IMR-90 (cell line): ENCODE results near the gene BOD1L1. TPM values are rescaled to one million over a fixed set of nuclear protein-coding genes. Genes with fewer than 3 reads are reported as not detected.

Source experiments
- ATAC-seq: fragments of 200-7000 bp; cut with Tn5 transposase; 2 replicates; pipeline ENCODE4 v1.9.1; 2020; ENCODE audit warnings: low read depth, mild to moderate bottlenecking, moderate library complexity
- BruUV-seq: library from RNA; stranded (reverse); fragments of 400-500 nt; replicated peaks from 2 replicates; lab custom pipeline; 2021; lab: Mats Ljungman, UMichigan
- CTCF ChIA-PET: fragments of 300-600 bp; formaldehyde crosslinking; extraction: SDS; loops from one replicate; lab custom pipeline; 2021; ENCODE audit warnings: antibody characterized with exemption; lab: Yijun Ruan, JAX
- POLR2A ChIA-PET: fragments of 300-600 bp; sonication (Branson Sonifier 250); formaldehyde crosslinking; loops from one replicate; lab custom pipeline; 2022; ENCODE audit warnings: antibody characterized with exemption; ENCODE audit not compliant: unreplicated experiment; lab: Charles Lee
- DNase-seq: peaks from one replicate; pipeline ENCODE4 v3.0.0; 2013
- H2AFZ ChIP-seq: replicated peaks from 2 replicates; pipeline ENCODE3; 2013; ENCODE audit warnings: low read length, mild to moderate bottlenecking; ENCODE audit not compliant: poor library complexity
- H2AK5ac ChIP-seq: 2 replicates; pipeline ENCODE4 v1.6.1; 2013; ENCODE audit warnings: low read depth, low read length, inconsistent platforms
- H2AK9ac ChIP-seq: replicated peaks from 2 replicates; pipeline ENCODE3; 2013; ENCODE audit warnings: mild to moderate bottlenecking, low read depth, low read length, moderate library complexity; ENCODE audit not compliant: poor library complexity
- H2BK120ac ChIP-seq: 2 replicates; pipeline ENCODE4 v1.6.1; 2013; ENCODE audit warnings: low read depth, low read length, inconsistent platforms
- H2BK15ac ChIP-seq: 3 replicates; pipeline ENCODE4 v1.6.1; 2013; ENCODE audit warnings: low read depth, low read length, inconsistent platforms
- H2BK20ac ChIP-seq: 2 replicates; pipeline ENCODE4 v1.6.1; 2013; ENCODE audit warnings: low read depth, mild to moderate bottlenecking, inconsistent platforms, low read length, moderate library complexity
- H2BK5ac ChIP-seq: 2 replicates; pipeline ENCODE4 v1.6.1; 2013; ENCODE audit warnings: mild to moderate bottlenecking, low read depth, low read length, inconsistent platforms; ENCODE audit not compliant: poor library complexity, severe bottlenecking
- H3K14ac ChIP-seq: replicated peaks from 2 replicates; pipeline ENCODE4 v1.6.1; 2013; ENCODE audit warnings: low read depth, low read length, inconsistent platforms
- H3K18ac ChIP-seq: 2 replicates; pipeline ENCODE4 v1.6.1; 2013; ENCODE audit warnings: low read depth, low read length, control low read depth
- H3K23ac ChIP-seq: 2 replicates; pipeline ENCODE4 v1.6.1; 2013; ENCODE audit warnings: low read depth, low read length, inconsistent platforms
- H3K27ac ChIP-seq: 2 replicates; pipeline ENCODE4 v1.5.1; 2013; ENCODE audit warnings: mild to moderate bottlenecking, control low read depth, low read length; ENCODE audit not compliant: insufficient read depth
- H3K27me3 ChIP-seq: 2 replicates; pipeline ENCODE4 v1.6.1; 2013; ENCODE audit warnings: low read length; ENCODE audit not compliant: control insufficient read depth, insufficient read depth
- H3K36me3 ChIP-seq: 2 replicates; pipeline ENCODE4 v1.6.1; 2013; ENCODE audit warnings: low read length, mixed read lengths; ENCODE audit not compliant: control insufficient read depth, insufficient read depth
- H3K4ac ChIP-seq: 2 replicates; pipeline ENCODE4 v1.6.1; 2013; ENCODE audit warnings: low read depth, low read length, inconsistent platforms
- H3K4me1 ChIP-seq: 2 replicates; pipeline ENCODE4 v1.6.1; 2013; ENCODE audit warnings: low read length, mixed read lengths; ENCODE audit not compliant: control insufficient read depth, insufficient read depth
- H3K4me2 ChIP-seq: 2 replicates; pipeline ENCODE4 v1.6.1; 2013; ENCODE audit warnings: low read depth, mild to moderate bottlenecking, control low read depth, low read length, moderate library complexity
- H3K4me3 ChIP-seq: 2 replicates; pipeline ENCODE4 v1.5.1; 2013; ENCODE audit warnings: low read depth, mild to moderate bottlenecking, control low read depth, low read length, moderate library complexity; ENCODE audit not compliant: insufficient read depth
- H3K56ac ChIP-seq: 2 replicates; pipeline ENCODE4 v1.6.1; 2013; ENCODE audit warnings: low read length, inconsistent platforms; ENCODE audit not compliant: insufficient read depth; ENCODE audit errors: extremely low read depth
- H3K79me1 ChIP-seq, 2 experiments: 2 replicates each; pipeline ENCODE4 v1.6.1; 2013; ENCODE audit warnings: low read length in 2 of 2, inconsistent platforms in 1 of 2, low read depth in 1 of 2
- H3K9ac ChIP-seq: 2 replicates; pipeline ENCODE4 v1.6.1; 2013; ENCODE audit warnings: low read depth, low read length, control low read depth
- H3K9me1 ChIP-seq: 2 replicates; pipeline ENCODE4 v1.6.1; 2013; ENCODE audit warnings: low read length, inconsistent platforms; ENCODE audit not compliant: insufficient read depth
- H3K9me3 ChIP-seq: 2 replicates; pipeline ENCODE4 v1.6.1; 2013; ENCODE audit warnings: low read length; ENCODE audit not compliant: control insufficient read depth, insufficient read depth
- H4K20me1 ChIP-seq: 2 replicates; pipeline ENCODE4 v1.6.1; 2013; ENCODE audit warnings: low read length, inconsistent platforms; ENCODE audit not compliant: insufficient read depth
- H4K5ac ChIP-seq: 2 replicates; pipeline ENCODE4 v1.6.1; 2013; ENCODE audit warnings: mild to moderate bottlenecking, low read depth, low read length, control low read depth
- H4K8ac ChIP-seq, 2 experiments: 2 replicates each; pipeline ENCODE4 v1.6.1; 2013; ENCODE audit warnings: low read depth in 2 of 2, low read length in 2 of 2, control low read depth in 1 of 2, inconsistent platforms in 1 of 2
- H4K91ac ChIP-seq: 2 replicates; pipeline ENCODE4 v1.6.1; 2013; ENCODE audit warnings: low read depth, low read length, inconsistent platforms; ENCODE audit not compliant: insufficient read depth
- CEBPB ChIP-seq: IDR thresholded peaks from 2 replicates; pipeline ENCODE4 v1.6.1; 2012; ENCODE audit warnings: low read depth, low read length, improper control_type of control experiment
- CHD1 ChIP-seq: IDR thresholded peaks from 2 replicates; pipeline ENCODE4 v1.6.1; 2012; ENCODE audit warnings: low read depth, low read length, improper control_type of control experiment
- ELK1 ChIP-seq: fragments of 150-350 bp; IDR thresholded peaks from 2 replicates; pipeline ENCODE4 v1.6.1; 2016; ENCODE audit warnings: low read depth, mild to moderate bottlenecking, low read length, moderate library complexity, borderline replicate concordance
- FOS ChIP-seq: fragments of 150-350 bp; IDR thresholded peaks from 2 replicates; pipeline ENCODE4 v1.6.1; 2016; ENCODE audit warnings: low read depth, low read length
- MAZ ChIP-seq: IDR thresholded peaks from 2 replicates; pipeline ENCODE4 v1.6.1; 2012; ENCODE audit warnings: low read depth, mild to moderate bottlenecking, low read length, improper control_type of control experiment, moderate library complexity, borderline replicate concordance
- MXI1 ChIP-seq: IDR thresholded peaks from 2 replicates; pipeline ENCODE4 v1.6.1; 2012; ENCODE audit warnings: low read depth, mild to moderate bottlenecking, low read length, moderate library complexity, borderline replicate concordance
- POLR2A ChIP-seq: IDR thresholded peaks from 2 replicates; pipeline ENCODE4 v1.6.1; 2012; ENCODE audit warnings: mild to moderate bottlenecking, low read depth, low read length
- RAD21 ChIP-seq: IDR thresholded peaks from 2 replicates; pipeline ENCODE4 v1.6.1; 2012; ENCODE audit warnings: low read length, improper control_type of control experiment
- SMC3 ChIP-seq: fragments of 150-350 bp; IDR thresholded peaks from 2 replicates; pipeline ENCODE4 v1.6.1; 2016; ENCODE audit warnings: low read depth, mild to moderate bottlenecking, antibody characterized with exemption, low read length, moderate library complexity
- WGBS, 2 experiments: methylation state at CpG; one replicate each; pipeline versions ENCODE4 v1.1.5 to v1.1.7; 2013; ENCODE audit warnings: missing lambda C conversion rate in 2 of 2; ENCODE audit not compliant: insufficient read length in 1 of 2; ENCODE audit errors: extremely low coverage in 2 of 2; 5-methylcytosine and 5-hydroxymethylcytosine counted together
- dilution Hi-C: fragments of 300-500 bp; cut with HindIII; formaldehyde crosslinking; loops from one replicate; pipeline ENCODE4 v1.14.3; 2018; ENCODE audit warnings: low sequenced_read_pairs; ENCODE audit not compliant: unreplicated experiment
- in situ Hi-C: fragments of 300-500 bp; cut with MboI; formaldehyde crosslinking; loops from 3 replicates; pipeline ENCODE4 v1.14.3; 2019; ENCODE audit warnings: low sequenced_read_pairs, inconsistent platforms, mixed read lengths
- intact Hi-C: fragments of 100-400 bp; cut with micrococcal nuclease; formaldehyde crosslinking; loops from 2 replicates; pipeline ENCODE4 v1.10.0; 2022
- polyA plus RNA-seq, 3 experiments: library from polyadenylated mRNA; depleted of rRNA; stranded (reverse); fragments of >200 nt; gene quantifications; 2 replicates each; pipeline ENCODE4 v1.2.3, GENCODE V29; 2012; ENCODE audit warnings: low replicate concordance in 1 of 3
- total RNA-seq: library from RNA; depleted of rRNA; stranded (reverse); fragments of >200 nt; gene quantifications from 2 replicates; pipeline ENCODE4 v1.2.3, GENCODE V29; 2012
- TF ChIP-seq, protein P1 (sequence below): conservative IDR thresholded peaks from 2 replicates; pipeline ENCODE4 v1.5.1; 2012; ENCODE audit warnings: mild to moderate bottlenecking, low read depth, low read length, improper control_type of control experiment

The BOD1L1 gene
- total and polyA plus RNA-seq, 2 of the 4 experiments (the other 2 are of a cell fraction) = 13.5 to 26.9 TPM

- no peak for TF ChIP-seq CHD1
- TF ChIP-seq MAZ = no peak
- TF ChIP-seq RAD21 = no peak
- TF ChIP-seq CEBPB = no peak
- no peak for TF ChIP-seq MXI1
- no peak for TF ChIP-seq FOS
- no peak for TF ChIP-seq ELK1
- TF ChIP-seq, protein P1, sequence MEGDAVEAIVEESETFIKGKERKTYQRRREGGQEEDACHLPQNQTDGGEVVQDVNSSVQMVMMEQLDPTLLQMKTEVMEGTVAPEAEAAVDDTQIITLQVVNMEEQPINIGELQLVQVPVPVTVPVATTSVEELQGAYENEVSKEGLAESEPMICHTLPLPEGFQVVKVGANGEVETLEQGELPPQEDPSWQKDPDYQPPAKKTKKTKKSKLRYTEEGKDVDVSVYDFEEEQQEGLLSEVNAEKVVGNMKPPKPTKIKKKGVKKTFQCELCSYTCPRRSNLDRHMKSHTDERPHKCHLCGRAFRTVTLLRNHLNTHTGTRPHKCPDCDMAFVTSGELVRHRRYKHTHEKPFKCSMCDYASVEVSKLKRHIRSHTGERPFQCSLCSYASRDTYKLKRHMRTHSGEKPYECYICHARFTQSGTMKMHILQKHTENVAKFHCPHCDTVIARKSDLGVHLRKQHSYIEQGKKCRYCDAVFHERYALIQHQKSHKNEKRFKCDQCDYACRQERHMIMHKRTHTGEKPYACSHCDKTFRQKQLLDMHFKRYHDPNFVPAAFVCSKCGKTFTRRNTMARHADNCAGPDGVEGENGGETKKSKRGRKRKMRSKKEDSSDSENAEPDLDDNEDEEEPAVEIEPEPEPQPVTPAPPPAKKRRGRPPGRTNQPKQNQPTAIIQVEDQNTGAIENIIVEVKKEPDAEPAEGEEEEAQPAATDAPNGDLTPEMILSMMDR = no peak
- TF ChIP-seq SMC3 = no peak
- TF ChIP-seq POLR2A = no peak
- Histone ChIP-seq H3K4me3 (no peak overlapping the region), H2AFZ (no peak overlapping the region), H3K56ac (no peak overlapping the region), H3K4ac (no peak overlapping the region), H3K18ac (no peak overlapping the region), H3K9me3 (peaks cover 16% of the 10 kb centered on the region), H3K36me3 (no peaks in the 10 kb centered on the region), H2BK5ac (no peak overlapping the region), H3K9ac (no peak overlapping the region), H3K27me3 (peaks cover 95% of the 10 kb centered on the region), H3K27ac (no peak overlapping the region), H2BK15ac (no peak overlapping the region), H4K5ac (no peak overlapping the region), H2BK120ac (no peak overlapping the region), H2AK5ac (no peak overlapping the region), H3K9me1 (no peaks in the 10 kb centered on the region), H4K91ac (no peak overlapping the region), H3K23ac (no peak overlapping the region), H2BK20ac (no peak overlapping the region), H4K8ac (no peak overlapping the region), H2AK9ac (no peak overlapping the region), H3K79me1 (no peaks in the 10 kb centered on the region), H4K20me1 (no peaks in the 10 kb centered on the region; the same call in 1 of the 2 replicates), H3K4me1 (no peaks in the 10 kb centered on the region), H3K4me2 (no peak overlapping the region), H3K14ac (no peak overlapping the region)
- CTCF ChIA-PET = no interaction called here
- no CpG with 5 or more reads among the region's 5 CpGs for WGBS, 2 experiments
- intact Hi-C loops = no loop called here
- in situ Hi-C loops = no loop called here
- dilution Hi-C loops = no loop called here
- ATAC-seq (no peak), DNase-seq (no peak)
- BruUV-seq = no TSS peak
- POLR2A ChIA-PET = no interaction called here
These were observed 98.8 kb downstream of the BOD1L1 start for GRCh38 chr4:13528821-13529127.
